HCT116 (cell line): Measurements from ENCODE around the gene WAC. TPM values are rescaled to one million over a fixed set of nuclear protein-coding genes. Genes with fewer than 3 reads are reported as not detected.
"Not testable (repeated sequence)": the region's sequence is repeated elsewhere in the genome, so short reads cannot be mapped to it uniquely, and the experiment has no call there.

Experiments
- ATAC-seq: fragments of 200-7000 bp; cut with Tn5 transposase; 2 replicates; pipeline ENCODE4 v1.9.1; 2020; ENCODE audit warnings: mild to moderate bottlenecking, moderate library complexity
- BruUV-seq: library from RNA; stranded (reverse); fragments of 400-500 nt; replicated peaks from 2 replicates; lab custom pipeline; 2021; lab: Mats Ljungman, UMichigan
- CTCF ChIA-PET: fragments of 300-600 bp; sonication (Branson Sonifier 250); formaldehyde crosslinking; loops from one replicate; lab custom pipeline; 2021; ENCODE audit warnings: antibody characterized with exemption; lab: Charles Lee
- POLR2A ChIA-PET: fragments of 300-600, 350-600 bp; sonication (Branson Sonifier 250); formaldehyde crosslinking; loops from one replicate; lab custom pipeline; 2021; ENCODE audit warnings: antibody characterized with exemption; lab: Charles Lee
- RAD21 ChIA-PET, 2 experiments: fragments of 300-600 bp; sonication (Branson Sonifier 250); formaldehyde crosslinking; loops; one replicate each; lab custom pipeline; 2023; ENCODE audit warnings: low total read pairs in 2 of 2; ENCODE audit not compliant: uncharacterized antibody in 2 of 2, unreplicated experiment in 2 of 2, low non-redundant PET in 1 of 2; lab: Charles Lee
- DNase-seq: peaks from one replicate; pipeline ENCODE4 v3.0.0-alpha.2; 2010; ENCODE audit warnings: low read depth, low spot score
- H2AFZ ChIP-seq: fragments of 200-600 bp; shearing (Covaris generic), sonication (generic); 2 replicates; pipeline ENCODE4 v1.6.1; 2017; ENCODE audit warnings: low read depth, mixed run types, mixed read lengths, antibody characterized with exemption, low read length; ENCODE audit not compliant: poor library complexity, severe bottlenecking
- H3K27ac ChIP-seq: 2 replicates; pipeline ENCODE4 v1.5.1; 2012; ENCODE audit warnings: low read depth, low read length
- H3K27me3 ChIP-seq: fragments of 200-600 bp; sonication (generic); 2 replicates; pipeline ENCODE4 v1.6.1; 2016; ENCODE audit warnings: mixed run types, low read length, mixed read lengths; ENCODE audit not compliant: insufficient read depth
- H3K36me3 ChIP-seq, 2 experiments: fragments of 200-500 bp in 1 of 2; fragments of 200-600 bp in 1 of 2; sonication (Bioruptor generic) in 1 of 2; sonication (generic) in 1 of 2; 2 replicates each; pipeline versions ENCODE4 v1.5.1 to v1.6.1; 2014 to 2016; ENCODE audit warnings: low read length in 2 of 2, inconsistent platforms in 1 of 2, mixed read lengths in 1 of 2, mixed run types in 1 of 2; ENCODE audit not compliant: insufficient read depth in 2 of 2, control insufficient read depth in 1 of 2
- H3K4me1 ChIP-seq, 2 experiments: fragments of 200-600 bp in 1 of 2; sonication (generic) in 1 of 2; 2 replicates each; pipeline versions ENCODE4 v1.5.1 to v1.6.1; 2012 to 2017; ENCODE audit warnings: low read length in 2 of 2, inconsistent platforms in 1 of 2, mild to moderate bottlenecking in 1 of 2, mixed read lengths in 1 of 2, mixed run types in 1 of 2, moderate library complexity in 1 of 2; ENCODE audit not compliant: insufficient read depth in 2 of 2, control insufficient read depth in 1 of 2
- H3K4me2 ChIP-seq: fragments of 200-600 bp; sonication (generic); 2 replicates; pipeline ENCODE4 v1.6.1; 2017; ENCODE audit warnings: mixed run types, low read length, mixed read lengths
- H3K4me3 ChIP-seq, 2 experiments: fragments of 200-600 bp in 1 of 2; sonication (generic) in 1 of 2; replicated peaks in 1 of 2; 2 replicates each; pipeline ENCODE4 v1.5.1; 2011 to 2016; ENCODE audit warnings: low read length in 2 of 2, control low read depth in 1 of 2, low read depth in 1 of 2, mild to moderate bottlenecking in 1 of 2, mixed read lengths in 1 of 2, mixed run types in 1 of 2
- H3K79me2 ChIP-seq: fragments of 200-600 bp; sonication (generic); 2 replicates; pipeline ENCODE4 v1.6.1; 2017; ENCODE audit warnings: mild to moderate bottlenecking, mixed run types, low read length, moderate library complexity, mixed read lengths; ENCODE audit not compliant: insufficient read depth
- H3K9ac ChIP-seq: fragments of 200-600 bp; sonication (generic); 2 replicates; pipeline ENCODE4 v1.6.1; 2016; ENCODE audit warnings: low read length, mixed read lengths
- H3K9me2 ChIP-seq: fragments of 200-600 bp; sonication (generic), shearing (Covaris generic); 2 replicates; pipeline ENCODE4 v1.6.1; 2017; ENCODE audit warnings: mixed run types, mild to moderate bottlenecking, moderate library complexity; ENCODE audit not compliant: insufficient read depth
- H3K9me3 ChIP-seq, 2 experiments: fragments of 200-500 bp in 1 of 2; fragments of 200-600 bp in 1 of 2; sonication (Bioruptor generic) in 1 of 2; sonication (generic) in 1 of 2; 2 replicates each; pipeline ENCODE4 v1.6.1; 2014 to 2017; ENCODE audit warnings: low read length in 2 of 2, mixed read lengths in 2 of 2, inconsistent platforms in 1 of 2, low read depth in 1 of 2, mild to moderate bottlenecking in 1 of 2, mixed run types in 1 of 2, moderate library complexity in 1 of 2; ENCODE audit not compliant: control insufficient read depth in 1 of 2, insufficient read depth in 1 of 2
- H4K20me1 ChIP-seq: fragments of 200-600 bp; sonication (generic), shearing (Covaris generic); 2 replicates; pipeline ENCODE4 v1.6.1; 2017; ENCODE audit warnings: mixed run types, mild to moderate bottlenecking, moderate library complexity; ENCODE audit not compliant: insufficient read depth
- CBX3 ChIP-seq: IDR thresholded peaks from 2 replicates; pipeline ENCODE4 v1.6.1; 2012; ENCODE audit warnings: low read depth
- CTCF ChIP-seq, 3 experiments: fragments of 200-600 bp in 1 of 3; sonication (generic) in 1 of 3; IDR thresholded peaks in 2 of 3; conservative IDR thresholded peaks in 1 of 3; 2 replicates each; pipeline ENCODE4 v1.5.1; 2012 to 2017; ENCODE audit warnings: low read depth in 2 of 3, low read length in 2 of 3, antibody characterized with exemption in 1 of 3, borderline replicate concordance in 1 of 3, control low read depth in 1 of 3, mild to moderate bottlenecking in 1 of 3, mixed read lengths in 1 of 3, mixed run types in 1 of 3, moderate library complexity in 1 of 3; ENCODE audit not compliant: insufficient read depth in 1 of 3
- EGR1 ChIP-seq: IDR thresholded peaks from 2 replicates; pipeline ENCODE4 v1.6.1; 2012; ENCODE audit warnings: low read depth
- EZH2 ChIP-seq: fragments of 200-600 bp; sonication (generic); IDR thresholded peaks from 2 replicates; pipeline ENCODE4 v1.6.1; 2017; ENCODE audit warnings: antibody characterized with exemption, mixed run types
- FOSL1 ChIP-seq: IDR thresholded peaks from 2 replicates; pipeline ENCODE4 v1.6.1; 2012; ENCODE audit warnings: low read depth
- JUND ChIP-seq: IDR thresholded peaks from 2 replicates; pipeline ENCODE4 v1.6.1; 2012
- MAX ChIP-seq: IDR thresholded peaks from 2 replicates; pipeline ENCODE4 v1.6.1; 2012
- POLR2AphosphoS5 ChIP-seq: IDR thresholded peaks from 2 replicates; pipeline ENCODE4 v1.6.1; 2011; ENCODE audit warnings: mild to moderate bottlenecking, low read depth, low read length, moderate library complexity
- REST ChIP-seq: IDR thresholded peaks from 2 replicates; pipeline ENCODE4 v1.6.1; 2012; ENCODE audit warnings: low read depth
- SIN3A ChIP-seq: IDR thresholded peaks from 2 replicates; pipeline ENCODE4 v1.6.1; 2012; ENCODE audit warnings: low read depth
- SP1 ChIP-seq: IDR thresholded peaks from 2 replicates; pipeline ENCODE4 v1.6.1; 2012; ENCODE audit warnings: low read depth
- SRF ChIP-seq: IDR thresholded peaks from 2 replicates; pipeline ENCODE4 v1.6.1; 2012; ENCODE audit warnings: low read depth
- TCF7L2 ChIP-seq: IDR thresholded peaks from 2 replicates; pipeline ENCODE4 v1.7.0; 2011; ENCODE audit warnings: borderline replicate concordance, inconsistent platforms; ENCODE audit not compliant: insufficient read depth, insufficient read length; ENCODE audit errors: extremely low read depth
- ZBTB33 ChIP-seq: IDR thresholded peaks from 2 replicates; pipeline ENCODE4 v1.6.1; 2011; ENCODE audit warnings: mild to moderate bottlenecking, low read length, moderate library complexity; ENCODE audit not compliant: insufficient replicate concordance; ENCODE audit errors: extremely low read depth
- intact Hi-C: fragments of 100-400 bp; cut with micrococcal nuclease; formaldehyde crosslinking; loops from 2 replicates; pipeline ENCODE4 v1.10.0; 2022
- total RNA-seq: library from RNA; stranded (reverse); gene quantifications from one replicate; pipeline ENCODE4 v1.2.1, GENCODE V29; 2021; ENCODE audit not compliant: unreplicated experiment

The WAC gene
- total RNA-seq, 1 experiment from 2014 or later, result 117 TPM

- H2AFZ ChIP-seq, H3K36me3 ChIP-seq, H3K27me3 ChIP-seq, H3K4me2 ChIP-seq, intact Hi-C loops, CTCF ChIA-PET, BruUV-seq, H3K9ac ChIP-seq, ATAC-seq, DNase-seq, H3K27ac ChIP-seq, H3K4me3 ChIP-seq, H3K4me1 ChIP-seq, H3K9me2 ChIP-seq, H3K9me3 ChIP-seq, RAD21 ChIA-PET, POLR2A ChIA-PET: not testable (repeated sequence)
- Histone ChIP-seq H3K79me2 (peaks cover 100% of the 10 kb centered on the region), H4K20me1 (peaks cover 64% of the 10 kb centered on the region)
Observed at GRCh38 chr10:28574214-28574613, 41.3 kb downstream of the WAC start.

GRCh38 chr10:28575852-28576251 is 42.9 kb downstream of the WAC start:
- H3K36me3 ChIP-seq, result peaks cover 0 to 5% of the 10 kb centered on the region in 2 experiments; a peak in 2 of 4 replicates
- RAD21 ChIA-PET, result no interaction called here
- CTCF ChIA-PET, result no interaction called here
- intact Hi-C loops, result no loop called here
- H3K9ac ChIP-seq, result no peak overlapping the region
- no peak for ATAC-seq
- H3K4me3 ChIP-seq, result no peak overlapping the region
- H3K27ac ChIP-seq, result no peak overlapping the region
- DNase-seq, result no peak
- H3K9me3 ChIP-seq, result no peaks in the 10 kb centered on the region
- no peak overlapping the region for H3K4me2 ChIP-seq
- H3K9me2 ChIP-seq, result no peaks in the 10 kb centered on the region
- peaks cover 64% of the 10 kb centered on the region for H4K20me1 ChIP-seq
- H3K27me3 ChIP-seq, result no peaks in the 10 kb centered on the region
- peaks cover 100% of the 10 kb centered on the region for H3K79me2 ChIP-seq
- no peaks in the 10 kb centered on the region for H3K4me1 ChIP-seq
- no TSS peak for BruUV-seq
- POLR2A ChIA-PET, result no interaction called here
- H2AFZ ChIP-seq, result no peak overlapping the region
- TF ChIP-seq REST, result no peak
- no peak for TF ChIP-seq SRF
- TF ChIP-seq SIN3A, result no peak
- no peak for TF ChIP-seq SP1
- no peak for TF ChIP-seq EZH2
- TF ChIP-seq EGR1, result no peak
- no peak for TF ChIP-seq FOSL1
- no peak for TF ChIP-seq TCF7L2
- no peak for TF ChIP-seq POLR2AphosphoS5
- TF ChIP-seq ZBTB33, result no peak
- TF ChIP-seq JUND, result no peak
- TF ChIP-seq MAX, result no peak
- no peak for TF ChIP-seq CTCF (IDR thresholded peaks at IDR 0.05 in 2 of 3, conservative IDR thresholded peaks at IDR 0.05 in 1 of 3; ENCODE audit: borderline replicate concordance in 1 of 3, insufficient read depth in 1 of 3, low read depth in 2 of 3, low read length in 2 of 3)
- TF ChIP-seq CBX3, result no peak
